Astrocyte (in vitro differentiated cells and primary cell): ENCODE data around the gene PLOD1.

ENCODE experiments used
- EZH2 ChIP-seq: IDR thresholded peaks from 2 replicates; pipeline ENCODE4 v1.6.1; 2012; ENCODE audit warnings: mild to moderate bottlenecking, low read length, inconsistent platforms; ENCODE audit not compliant: insufficient read depth
- TF ChIP-seq, protein P1 (sequence below): IDR thresholded peaks from 2 replicates; pipeline ENCODE4 v1.5.1; 2011; ENCODE audit warnings: low read depth, mild to moderate bottlenecking, inconsistent platforms, low read length, moderate library complexity; ENCODE audit not compliant: insufficient read depth

DNA sequence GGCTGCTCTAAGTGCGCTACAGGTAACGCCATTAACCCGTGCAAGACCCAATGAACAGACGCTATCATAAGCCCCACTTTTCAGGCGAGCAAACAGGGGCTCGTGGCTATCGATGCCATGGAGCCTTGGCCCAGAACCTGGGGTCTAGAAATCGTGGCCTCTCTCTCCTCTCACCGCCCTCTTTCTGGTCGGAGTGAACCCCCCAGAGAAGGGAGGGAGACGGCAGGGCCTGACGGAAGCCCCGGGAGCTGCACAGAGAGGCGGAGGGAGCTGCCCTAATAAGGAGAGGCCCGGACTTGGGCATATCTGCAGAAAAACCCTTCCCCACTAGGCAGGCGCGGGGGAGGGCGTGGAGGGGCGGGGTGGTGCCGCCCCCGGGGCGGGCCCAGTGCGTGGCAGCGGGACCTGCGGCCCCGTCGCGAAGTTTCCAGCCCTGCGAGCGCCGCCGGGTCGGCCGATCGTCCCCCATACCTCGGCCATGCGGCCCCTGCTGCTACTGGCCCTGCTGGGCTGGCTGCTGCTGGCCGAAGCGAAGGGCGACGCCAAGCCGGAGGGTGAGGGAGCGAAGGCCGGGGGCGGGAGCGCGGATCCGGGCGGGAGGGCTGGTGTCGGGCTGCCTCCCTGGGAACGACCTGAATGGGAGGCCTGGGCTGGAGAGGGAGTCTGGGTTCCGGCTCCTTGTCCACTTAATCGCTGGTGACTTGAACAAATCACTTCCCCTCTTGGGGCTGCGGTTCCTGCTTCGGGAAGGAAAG lies at the start of gene PLOD1:
- TF ChIP-seq EZH2 = no peak
- TF ChIP-seq, protein P1, sequence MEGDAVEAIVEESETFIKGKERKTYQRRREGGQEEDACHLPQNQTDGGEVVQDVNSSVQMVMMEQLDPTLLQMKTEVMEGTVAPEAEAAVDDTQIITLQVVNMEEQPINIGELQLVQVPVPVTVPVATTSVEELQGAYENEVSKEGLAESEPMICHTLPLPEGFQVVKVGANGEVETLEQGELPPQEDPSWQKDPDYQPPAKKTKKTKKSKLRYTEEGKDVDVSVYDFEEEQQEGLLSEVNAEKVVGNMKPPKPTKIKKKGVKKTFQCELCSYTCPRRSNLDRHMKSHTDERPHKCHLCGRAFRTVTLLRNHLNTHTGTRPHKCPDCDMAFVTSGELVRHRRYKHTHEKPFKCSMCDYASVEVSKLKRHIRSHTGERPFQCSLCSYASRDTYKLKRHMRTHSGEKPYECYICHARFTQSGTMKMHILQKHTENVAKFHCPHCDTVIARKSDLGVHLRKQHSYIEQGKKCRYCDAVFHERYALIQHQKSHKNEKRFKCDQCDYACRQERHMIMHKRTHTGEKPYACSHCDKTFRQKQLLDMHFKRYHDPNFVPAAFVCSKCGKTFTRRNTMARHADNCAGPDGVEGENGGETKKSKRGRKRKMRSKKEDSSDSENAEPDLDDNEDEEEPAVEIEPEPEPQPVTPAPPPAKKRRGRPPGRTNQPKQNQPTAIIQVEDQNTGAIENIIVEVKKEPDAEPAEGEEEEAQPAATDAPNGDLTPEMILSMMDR = no peak
